Endothelial cell of umbilical vein (primary cell): ENCODE results near the gene PTPN14. TPM values are rescaled to one million over a fixed set of nuclear protein-coding genes. Genes with fewer than 3 reads are reported as not detected.

Source experiments
- BruUV-seq: library from RNA; stranded (reverse); fragments of 400-500 nt; replicated peaks from 2 replicates; lab custom pipeline; 2021; lab: Mats Ljungman, UMichigan
- CTCF ChIA-PET: fragments of 300-600, 350-600 bp; sonication (Branson Sonifier 250); formaldehyde crosslinking; loops from one replicate; lab custom pipeline; 2021; ENCODE audit warnings: antibody characterized with exemption, inconsistent platforms; lab: Charles Lee
- POLR2A ChIA-PET: fragments of 300-600, 350-600 bp; sonication (Branson Sonifier 250); formaldehyde crosslinking; loops from one replicate; lab custom pipeline; 2021; ENCODE audit warnings: antibody characterized with exemption, inconsistent platforms; lab: Charles Lee
- DNase-seq: peaks from one replicate; pipeline ENCODE4 v3.0.0-alpha.2; 2011; ENCODE audit warnings: low read depth, low spot score
- FAIRE-seq: peaks from 2 replicates; lab custom pipeline; 2011; peaks lifted over from hg19 to GRCh38; lab: Jason Lieb, UNC
- H2AFZ ChIP-seq: 2 replicates; pipeline ENCODE4 v1.6.0; 2012; ENCODE audit warnings: low read depth, low read length, control low read depth, inconsistent platforms
- H3K27ac ChIP-seq: 2 replicates; pipeline ENCODE4 v1.5.1; 2011; ENCODE audit warnings: low read depth, mild to moderate bottlenecking, control low read depth, low read length, moderate library complexity; ENCODE audit not compliant: insufficient read depth
- H3K27me3 ChIP-seq, 2 experiments: 2 replicates each; pipeline versions ENCODE4 v1.6.0 to v1.6.1; 2011; ENCODE audit warnings: low read length in 2 of 2, mixed read lengths in 1 of 2; ENCODE audit not compliant: control insufficient read depth in 2 of 2, insufficient read depth in 2 of 2
- H3K36me3 ChIP-seq, 2 experiments: 2 replicates in 1 of 2; 3 replicates in 1 of 2; pipeline ENCODE4 v1.5.1; 2011; ENCODE audit warnings: low read length in 2 of 2, mild to moderate bottlenecking in 1 of 2, moderate library complexity in 1 of 2; ENCODE audit not compliant: control insufficient read depth in 2 of 2, insufficient read depth in 2 of 2; ENCODE audit errors: extremely low read depth in 1 of 2
- H3K4me1 ChIP-seq: 3 replicates; pipeline ENCODE4 v1.5.1; 2011; ENCODE audit warnings: mild to moderate bottlenecking, low read length; ENCODE audit not compliant: control insufficient read depth, insufficient read depth; ENCODE audit errors: extremely low read depth
- H3K4me2 ChIP-seq: 2 replicates; pipeline ENCODE4 v1.6.1; 2011; ENCODE audit warnings: low read length, control low read depth, mixed read lengths; ENCODE audit not compliant: insufficient read depth
- H3K4me3 ChIP-seq, 3 experiments: fragments of 200-600 bp in 1 of 3; sonication (generic), shearing (Covaris generic) in 1 of 3; replicated peaks in 1 of 3; 2 replicates each; pipeline ENCODE4 v1.5.1; 2011 to 2016; ENCODE audit warnings: control low read depth in 3 of 3, low read length in 3 of 3, mild to moderate bottlenecking in 2 of 3, inconsistent platforms in 1 of 3, low read depth in 1 of 3, moderate library complexity in 1 of 3; ENCODE audit not compliant: insufficient read depth in 1 of 3
- H3K79me2 ChIP-seq: 2 replicates; pipeline ENCODE4 v1.6.0; 2012; ENCODE audit warnings: low read length, inconsistent platforms; ENCODE audit not compliant: control insufficient read depth, insufficient read depth
- H3K9ac ChIP-seq: replicated peaks from 2 replicates; pipeline ENCODE3; 2011; ENCODE audit warnings: low read length, control low read depth; ENCODE audit not compliant: insufficient read depth; ENCODE audit errors: extremely low read depth
- H3K9me1 ChIP-seq: replicated peaks from 3 replicates; pipeline ENCODE4 v1.6.0; 2011; ENCODE audit warnings: mild to moderate bottlenecking, low read length; ENCODE audit not compliant: control insufficient read depth, insufficient read depth; ENCODE audit errors: extremely low read depth
- H3K9me3 ChIP-seq: replicated peaks from 2 replicates; pipeline ENCODE4 v1.5.1; 2012; ENCODE audit warnings: low read length, inconsistent platforms; ENCODE audit not compliant: control insufficient read depth, insufficient read depth
- H4K20me1 ChIP-seq: replicated peaks from 2 replicates; pipeline ENCODE3; 2011; ENCODE audit warnings: mild to moderate bottlenecking, low read length; ENCODE audit not compliant: control insufficient read depth, insufficient read depth; ENCODE audit errors: extremely low read depth
- EZH2 ChIP-seq: IDR thresholded peaks from 2 replicates; pipeline ENCODE4 v1.6.1; 2012; ENCODE audit warnings: borderline replicate concordance, low read depth, mild to moderate bottlenecking, moderate library complexity, low read length, inconsistent platforms; ENCODE audit not compliant: severe bottlenecking
- FOS ChIP-seq: IDR thresholded peaks from 2 replicates; pipeline ENCODE4 v1.6.1; 2011; ENCODE audit warnings: mild to moderate bottlenecking, low read length, moderate library complexity, borderline replicate concordance; ENCODE audit not compliant: insufficient read depth
- GATA2 ChIP-seq: IDR thresholded peaks from 2 replicates; pipeline ENCODE4 v1.7.0; 2011; ENCODE audit warnings: low read depth, mild to moderate bottlenecking, moderate library complexity, mixed read lengths, low read length; ENCODE audit not compliant: insufficient read length, insufficient read depth
- JUN ChIP-seq: IDR thresholded peaks from 2 replicates; pipeline ENCODE4 v1.6.1; 2011; ENCODE audit warnings: borderline replicate concordance, low read depth; ENCODE audit not compliant: insufficient read length, insufficient read depth
- MYC ChIP-seq: IDR thresholded peaks from one replicate; pipeline ENCODE4 v1.6.1; 2011; ENCODE audit warnings: mild to moderate bottlenecking, low read depth, low read length
- POLR2A ChIP-seq: IDR thresholded peaks from 2 replicates; pipeline ENCODE4 v1.6.1; 2012; ENCODE audit warnings: low read depth, mild to moderate bottlenecking, control low read depth, low read length
- POLR2AphosphoS5 ChIP-seq: IDR thresholded peaks from 2 replicates; pipeline ENCODE4 v1.6.1; 2012; ENCODE audit warnings: low read depth, mild to moderate bottlenecking, control low read depth, low read length, moderate library complexity; ENCODE audit not compliant: insufficient read depth
- dilution Hi-C: fragments of 300-500 bp; cut with MboI; formaldehyde crosslinking; loops from one replicate; pipeline ENCODE4 v1.15.0; 2019; ENCODE audit warnings: low sequenced_read_pairs; ENCODE audit not compliant: extremely low pct_ligation_motif_present
- intact Hi-C: fragments of 100-400 bp; cut with micrococcal nuclease; formaldehyde crosslinking; loops from one replicate; pipeline ENCODE4 v1.10.0; 2022
- polyA plus RNA-seq, 4 experiments: library from polyadenylated mRNA; depleted of rRNA in 3 of 4; stranded (reverse) in 3 of 4; unstranded in 1 of 4; fragments of >200 nt; gene quantifications; 2 replicates each; pipeline versions ENCODE4 v1.2.1 to v1.2.3, GENCODE V29; 2011 to 2012; ENCODE audit warnings: missing spikeins in 1 of 4
- total RNA-seq: library from RNA; stranded (reverse); gene quantifications from 2 replicates; pipeline ENCODE4 v1.2.3, GENCODE V29; 2021
- TF ChIP-seq, protein P1 (sequence below), 2 donors: IDR thresholded peaks; 1 replicate in 1 of 2; 2 replicates in 1 of 2; pipeline ENCODE4 v1.5.1; 2011; ENCODE audit warnings: low read length in 2 of 2, mild to moderate bottlenecking in 2 of 2, moderate library complexity in 2 of 2, control low read depth in 1 of 2, inconsistent platforms in 1 of 2, low read depth in 1 of 2; ENCODE audit not compliant: insufficient read depth in 1 of 2; ENCODE audit errors: extremely low read depth in 1 of 2
- TF ChIP-seq, protein P2 (sequence below): IDR thresholded peaks from 2 replicates; pipeline ENCODE4 v1.6.1; 2011; ENCODE audit not compliant: insufficient read depth, insufficient read length

The PTPN14 gene
- total and polyA plus RNA-seq, 2 donors (not counting 3 experiments of a cell fraction or from before 2014, with no cell fraction given) = 18.5 to 93.0 TPM

DNA sequence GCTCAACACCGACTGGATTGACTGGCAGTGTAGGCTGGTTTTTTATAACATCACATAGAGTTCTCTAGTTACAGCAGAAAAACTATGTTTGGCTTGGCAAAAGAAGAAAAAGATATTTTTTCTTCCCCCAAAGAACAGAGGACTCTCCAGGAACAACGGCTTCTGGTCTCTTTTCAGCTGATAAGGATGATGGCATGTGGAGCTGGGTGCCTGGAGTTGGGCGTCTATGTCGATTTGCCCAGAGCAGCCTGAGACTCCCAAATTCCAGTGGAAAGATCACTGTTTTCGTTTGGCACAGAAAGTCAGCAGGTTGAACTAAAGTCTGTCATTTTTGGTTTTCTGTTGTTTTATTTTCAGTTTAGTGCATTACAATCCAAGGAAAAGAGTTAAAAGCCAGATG is 179.3 kb downstream of the PTPN14 start:
- no peaks in the 10 kb centered on the region for H3K9me3 ChIP-seq
- no peaks in the 10 kb centered on the region for H3K79me2 ChIP-seq
- ChIA-PET CTCF (interaction anchor here (1.6 to 2.7 kb wide), 2 partner anchors 39 to 213 kb away, joined by 5 to 10 read pairs; no protein-coding TSS in a partner anchor), POLR2A (no interaction called here)
- H3K4me3 ChIP-seq = no peak overlapping the region
- H3K9ac ChIP-seq = no peak overlapping the region
- peaks cover 14 to 18% of the 10 kb centered on the region in 2 experiments for H3K36me3 ChIP-seq
- FAIRE-seq = no peak
- H3K27me3 ChIP-seq = no peaks in the 10 kb centered on the region
- H3K9me1 ChIP-seq = no peaks in the 10 kb centered on the region
- H2AFZ ChIP-seq = no peak overlapping the region
- no peaks in the 10 kb centered on the region for H3K4me1 ChIP-seq
- TF ChIP-seq, protein P1, sequence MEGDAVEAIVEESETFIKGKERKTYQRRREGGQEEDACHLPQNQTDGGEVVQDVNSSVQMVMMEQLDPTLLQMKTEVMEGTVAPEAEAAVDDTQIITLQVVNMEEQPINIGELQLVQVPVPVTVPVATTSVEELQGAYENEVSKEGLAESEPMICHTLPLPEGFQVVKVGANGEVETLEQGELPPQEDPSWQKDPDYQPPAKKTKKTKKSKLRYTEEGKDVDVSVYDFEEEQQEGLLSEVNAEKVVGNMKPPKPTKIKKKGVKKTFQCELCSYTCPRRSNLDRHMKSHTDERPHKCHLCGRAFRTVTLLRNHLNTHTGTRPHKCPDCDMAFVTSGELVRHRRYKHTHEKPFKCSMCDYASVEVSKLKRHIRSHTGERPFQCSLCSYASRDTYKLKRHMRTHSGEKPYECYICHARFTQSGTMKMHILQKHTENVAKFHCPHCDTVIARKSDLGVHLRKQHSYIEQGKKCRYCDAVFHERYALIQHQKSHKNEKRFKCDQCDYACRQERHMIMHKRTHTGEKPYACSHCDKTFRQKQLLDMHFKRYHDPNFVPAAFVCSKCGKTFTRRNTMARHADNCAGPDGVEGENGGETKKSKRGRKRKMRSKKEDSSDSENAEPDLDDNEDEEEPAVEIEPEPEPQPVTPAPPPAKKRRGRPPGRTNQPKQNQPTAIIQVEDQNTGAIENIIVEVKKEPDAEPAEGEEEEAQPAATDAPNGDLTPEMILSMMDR (IDR thresholded peaks at IDR 0.05; ENCODE audit: extremely low read depth in 1 of 2, insufficient read depth in 1 of 2, low read depth in 1 of 2, low read length in 2 of 2) = no peak
- TF ChIP-seq POLR2A (no peak), GATA2 (no peak), JUN (no peak), POLR2AphosphoS5 (no peak), MYC (no peak), FOS (no peak), EZH2 (no peak)
- TF ChIP-seq, protein P2, sequence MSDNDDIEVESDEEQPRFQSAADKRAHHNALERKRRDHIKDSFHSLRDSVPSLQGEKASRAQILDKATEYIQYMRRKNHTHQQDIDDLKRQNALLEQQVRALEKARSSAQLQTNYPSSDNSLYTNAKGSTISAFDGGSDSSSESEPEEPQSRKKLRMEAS = no peak
- no peak overlapping the region for H3K27ac ChIP-seq
- DNase-seq = peak; percentile 39
- no TSS peak for BruUV-seq
- H3K4me2 ChIP-seq = no peak overlapping the region
- no peaks in the 10 kb centered on the region for H4K20me1 ChIP-seq
- dilution Hi-C loops = no loop called here
- intact Hi-C loops = no loop called here
